ENCODE data around the gene CUX1. TPM values are rescaled to one million over a fixed set of nuclear protein-coding genes. Genes with fewer than 3 reads are reported as not detected.
A peak's percentile ranks its signal among the peaks of the same experiment; 100 is the strongest.

CUX1 gene
- total RNA-seq, 1 experiment from 2014 or later: 47.6 TPM

GRCh38 chr7:102287111-102287980, 469.9 kb downstream of the CUX1 start:
- Mint-ChIP-seq H3K4me3 (ENCODE audit: unreplicated experiment) (peak overlapping the region; percentile 68), H3K27me3 (ENCODE audit: insufficient read depth, unreplicated experiment) (no peaks in the 10 kb centered on the region), H3K4me1 (ENCODE audit: insufficient read depth, unreplicated experiment) (peaks cover 12% of the 10 kb centered on the region), H3K9me3 (ENCODE audit: unreplicated experiment) (no peaks in the 10 kb centered on the region), H3K36me3 (ENCODE audit: insufficient read depth, unreplicated experiment) (no peaks in the 10 kb centered on the region), H3K27ac (ENCODE audit: low read depth, unreplicated experiment) (peak overlapping the region; percentile 31)
- BruUV-seq (replicated peaks): no TSS peak
- ChIA-PET POLR2A (interaction anchor here (0.6 to 1.8 kb wide), 5 partner anchors 9 to 152 kb away, joined by 3 to 7 read pairs (median 3); no protein-coding TSS in a partner anchor), CTCF (interaction anchor here (0.6 to 2.2 kb wide), 3 partner anchors 9 to 104 kb away, joined by 3 to 6 read pairs (median 5); no protein-coding TSS in a partner anchor)
- peak; percentile 35 for DNase-seq (ENCODE audit: unreplicated experiment)
- no peak for TF ChIP-seq CTCF (IDR thresholded peaks at IDR 0.05; ENCODE audit: unreplicated experiment)
- intact Hi-C loops (cut with micrococcal nuclease): no loop called here

DNA sequence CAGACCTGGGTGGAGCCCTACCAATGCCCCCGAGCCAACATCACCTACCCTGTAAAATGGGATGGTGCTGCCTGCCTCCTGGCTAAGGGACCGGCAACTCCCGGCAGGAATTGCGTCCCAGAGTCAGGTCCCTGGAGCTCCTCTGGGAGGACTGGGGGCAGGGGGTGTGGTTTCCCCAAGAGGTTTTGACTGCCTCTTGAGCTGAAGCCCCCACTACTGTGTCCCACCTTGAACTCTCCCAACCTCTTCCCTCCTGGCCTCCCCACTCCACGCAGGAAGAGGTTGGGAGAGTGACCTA, 470.5 kb downstream of the CUX1 start:
- Mint-ChIP-seq H3K4me3 (ENCODE audit: unreplicated experiment) (peak overlapping the region; percentile 68), H3K27me3 (ENCODE audit: insufficient read depth, unreplicated experiment) (no peaks in the 10 kb centered on the region), H3K27ac (ENCODE audit: low read depth, unreplicated experiment) (no peak overlapping the region), H3K36me3 (ENCODE audit: insufficient read depth, unreplicated experiment) (no peaks in the 10 kb centered on the region), H3K4me1 (ENCODE audit: insufficient read depth, unreplicated experiment) (peaks cover 12% of the 10 kb centered on the region), H3K9me3 (ENCODE audit: unreplicated experiment) (no peaks in the 10 kb centered on the region)
- intact Hi-C loops (cut with micrococcal nuclease): no loop called here
- no peak for DNase-seq (ENCODE audit: unreplicated experiment)
- TF ChIP-seq CTCF (IDR thresholded peaks at IDR 0.05; ENCODE audit: unreplicated experiment): no peak
- CTCF ChIA-PET: interaction anchor here (1.7 to 2.2 kb wide), 2 partner anchors 9 to 104 kb away, joined by 5 to 6 read pairs; no protein-coding TSS in a partner anchor
- no TSS peak for BruUV-seq (replicated peaks)
- POLR2A ChIA-PET: interaction anchor here (0.6 to 1.8 kb wide), 4 partner anchors 8 to 152 kb away, joined by 3 to 7 read pairs (median 3); no protein-coding TSS in a partner anchor

- no peak for TF ChIP-seq CTCF (IDR thresholded peaks at IDR 0.05; ENCODE audit: unreplicated experiment)
- no TSS peak for BruUV-seq (replicated peaks)
- Mint-ChIP-seq H3K36me3 (ENCODE audit: insufficient read depth, unreplicated experiment) (no peaks in the 10 kb centered on the region), H3K4me3 (ENCODE audit: unreplicated experiment) (peak overlapping the region; percentile 68), H3K27me3 (ENCODE audit: insufficient read depth, unreplicated experiment) (no peaks in the 10 kb centered on the region), H3K4me1 (ENCODE audit: insufficient read depth, unreplicated experiment) (peaks cover 12% of the 10 kb centered on the region), H3K27ac (ENCODE audit: low read depth, unreplicated experiment) (no peak overlapping the region), H3K9me3 (ENCODE audit: unreplicated experiment) (no peaks in the 10 kb centered on the region)
- ChIA-PET CTCF (interaction anchor here (2.2 kb wide), 1 partner anchor 10 kb away, joined by 6 read pairs; no protein-coding TSS in a partner anchor), POLR2A (interaction anchor here (0.8 kb wide), 1 partner anchor 75 kb away, joined by 3 read pairs; no protein-coding TSS in a partner anchor)
- DNase-seq (ENCODE audit: unreplicated experiment): no peak
- intact Hi-C loops (cut with micrococcal nuclease): no loop called here
Observed at GRCh38 chr7:102288285-102288930, 471.0 kb downstream of the CUX1 start.

DNA sequence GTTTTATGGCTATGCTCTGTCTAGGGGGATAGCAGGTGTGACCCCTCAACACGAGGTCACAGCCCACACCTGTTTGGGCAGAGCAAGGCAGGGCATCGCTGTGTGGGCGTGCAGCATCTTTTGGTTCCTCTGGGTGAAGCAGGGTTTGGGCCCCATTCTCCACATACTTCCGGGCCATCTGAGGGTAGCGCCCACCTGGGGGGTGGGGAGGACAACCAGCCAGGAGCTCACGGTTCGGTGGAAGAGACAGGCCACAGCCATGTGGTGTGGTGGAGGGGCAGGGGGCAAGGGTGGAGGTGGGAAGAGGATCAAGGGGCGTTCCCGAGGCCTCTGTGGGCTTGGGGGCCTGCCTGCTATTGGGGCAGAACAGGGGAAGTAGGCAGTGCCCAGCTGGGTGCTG, 471.6 kb downstream of the CUX1 start:
- Mint-ChIP-seq H3K36me3 (ENCODE audit: insufficient read depth, unreplicated experiment) (no peaks in the 10 kb centered on the region), H3K4me1 (ENCODE audit: insufficient read depth, unreplicated experiment) (peaks cover 12% of the 10 kb centered on the region), H3K27ac (ENCODE audit: low read depth, unreplicated experiment) (no peak overlapping the region), H3K4me3 (ENCODE audit: unreplicated experiment) (no peak overlapping the region), H3K9me3 (ENCODE audit: unreplicated experiment) (no peaks in the 10 kb centered on the region), H3K27me3 (ENCODE audit: insufficient read depth, unreplicated experiment) (no peaks in the 10 kb centered on the region)
- BruUV-seq (replicated peaks): no TSS peak
- intact Hi-C loops (cut with micrococcal nuclease): no loop called here
- TF ChIP-seq CTCF (IDR thresholded peaks at IDR 0.05; ENCODE audit: unreplicated experiment): no peak
- ChIA-PET POLR2A (no interaction called here), CTCF (interaction anchor here (0.7 to 2.2 kb wide), 3 partner anchors 11 to 18 kb away, joined by 3 to 6 read pairs (median 4); no protein-coding TSS in a partner anchor)
- no peak for DNase-seq (ENCODE audit: unreplicated experiment)
